ENCODE measurements around the gene CCBE1. TPM values are rescaled to one million over a fixed set of nuclear protein-coding genes. Genes with fewer than 3 reads are reported as not detected.

Gene CCBE1
- total RNA-seq, 2 experiments from 2014 or later, result not detected

- Mint-ChIP-seq H3K36me3 (ENCODE audit: low read depth) (no peaks in the 10 kb centered on the region), H3K27me3 (ENCODE audit: low read depth) (peaks cover 5% of the 10 kb centered on the region), H3K27ac (no peak overlapping the region), H3K9me3 (ENCODE audit: insufficient read depth) (no peaks in the 10 kb centered on the region), H3K4me1 (ENCODE audit: low read depth) (no peaks in the 10 kb centered on the region), H3K4me3 (no peak overlapping the region)
- ATAC-seq (no peak), DNase-seq (no peak)
- CTCF ChIA-PET, result interaction anchor here (0.6 to 3.1 kb wide), 9 partner anchors 12 to 364 kb away, joined by 3 to 34 read pairs (median 7); no protein-coding TSS in a partner anchor
- POLR2A ChIA-PET, result no interaction called here
Observed at GRCh38 chr18:59459369-59460071, 237.7 kb downstream of the CCBE1 start.

DNA sequence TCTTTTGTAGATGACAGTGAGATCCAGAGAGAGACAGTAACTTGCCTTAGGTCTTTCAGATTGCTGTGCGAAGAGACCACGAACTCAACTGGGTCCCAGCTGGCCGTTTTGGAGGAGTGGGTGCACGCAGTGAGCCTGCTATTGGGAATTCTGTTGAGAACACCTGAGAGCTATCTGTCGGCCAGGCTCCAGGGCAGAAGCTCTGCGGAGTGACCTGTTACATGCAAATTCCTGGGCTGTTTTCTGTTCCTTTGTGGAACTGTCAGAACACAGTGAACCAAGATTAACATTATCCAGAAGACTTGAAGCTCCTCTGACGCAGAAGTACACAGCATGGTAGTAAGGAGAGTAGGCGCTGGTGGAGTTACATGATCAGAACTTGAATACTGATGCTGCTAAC lies 238.6 kb downstream of the CCBE1 start:
- DNase-seq, result no peak
- no peak for ATAC-seq
- Mint-ChIP-seq H3K27ac (no peak overlapping the region), H3K36me3 (ENCODE audit: low read depth) (no peaks in the 10 kb centered on the region), H3K27me3 (ENCODE audit: low read depth) (peaks cover 5% of the 10 kb centered on the region), H3K9me3 (ENCODE audit: insufficient read depth) (no peaks in the 10 kb centered on the region), H3K4me1 (ENCODE audit: low read depth) (no peaks in the 10 kb centered on the region), H3K4me3 (no peak overlapping the region)
- ChIA-PET CTCF (interaction anchor here (0.6 to 3.1 kb wide), 8 partner anchors 11 to 365 kb away, joined by 3 to 34 read pairs (median 8); no protein-coding TSS in a partner anchor), POLR2A (interaction anchor here (0.5 kb wide), 1 partner anchor 96 kb away, joined by 3 read pairs; no protein-coding TSS in a partner anchor)

- no peak for ATAC-seq
- Mint-ChIP-seq H3K9me3 (ENCODE audit: insufficient read depth) (no peaks in the 10 kb centered on the region), H3K4me1 (ENCODE audit: low read depth) (no peaks in the 10 kb centered on the region)
Observed at GRCh38 chr18:59456657-59457056, 240.6 kb downstream of the CCBE1 start.

DNA sequence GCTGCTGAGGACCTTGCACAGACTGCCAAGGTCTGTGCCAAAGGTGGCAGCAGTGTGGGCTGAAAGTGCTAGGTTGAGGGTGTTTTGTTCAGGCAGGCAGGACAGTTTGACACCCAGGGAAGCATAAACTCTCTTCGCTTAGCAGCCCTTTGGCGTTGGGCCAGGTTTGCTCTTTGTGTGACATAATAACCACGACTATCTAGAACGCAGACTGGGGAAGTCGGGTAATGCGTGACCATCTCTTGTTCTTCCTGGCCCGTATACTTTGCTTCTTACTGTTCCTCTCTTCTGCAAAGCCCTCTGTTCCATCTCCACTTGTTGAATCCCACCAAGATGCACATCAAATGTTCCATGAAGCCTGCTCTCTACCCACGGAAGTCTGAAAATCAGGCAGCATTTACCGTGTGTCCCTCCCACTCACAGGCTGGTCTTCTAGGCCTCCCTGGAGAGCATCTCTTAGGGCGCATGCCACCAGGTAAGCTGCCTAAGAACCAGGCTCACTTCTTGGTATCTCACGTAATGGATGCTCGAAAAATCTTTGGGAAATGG lies 241.4 kb downstream of the CCBE1 start:
- Mint-ChIP-seq H3K36me3 (ENCODE audit: low read depth) (no peaks in the 10 kb centered on the region), H3K27ac (no peak overlapping the region), H3K9me3 (ENCODE audit: insufficient read depth) (no peaks in the 10 kb centered on the region), H3K27me3 (ENCODE audit: low read depth) (peaks cover 5% of the 10 kb centered on the region), H3K4me3 (no peak overlapping the region), H3K4me1 (ENCODE audit: low read depth) (no peaks in the 10 kb centered on the region)
- ChIA-PET CTCF (interaction anchor here (1.6 kb wide), 1 partner anchor 368 kb away, joined by 4 read pairs; no protein-coding TSS in a partner anchor), POLR2A (no interaction called here)
- ATAC-seq (no peak), DNase-seq (no peak)

More at GRCh38 chr18:59456657-59457056, 240.6 kb downstream of the CCBE1 start:
- ChIA-PET CTCF (interaction anchor here (1.6 kb wide), 1 partner anchor 367 kb away, joined by 4 read pairs; no protein-coding TSS in a partner anchor), POLR2A (no interaction called here)
- H3K27ac Mint-ChIP-seq, result no peak overlapping the region
- no peak overlapping the region for H3K4me3 Mint-ChIP-seq
- peaks cover 5% of the 10 kb centered on the region for H3K27me3 Mint-ChIP-seq (ENCODE audit: low read depth)
- no peaks in the 10 kb centered on the region for H3K36me3 Mint-ChIP-seq (ENCODE audit: low read depth)
- no peak for DNase-seq

- Mint-ChIP-seq H3K27ac (no peak overlapping the region), H3K4me1 (ENCODE audit: low read depth) (no peaks in the 10 kb centered on the region), H3K9me3 (ENCODE audit: insufficient read depth) (no peaks in the 10 kb centered on the region), H3K4me3 (no peak overlapping the region), H3K36me3 (ENCODE audit: low read depth) (no peaks in the 10 kb centered on the region), H3K27me3 (ENCODE audit: low read depth) (peaks cover 5% of the 10 kb centered on the region)
- CTCF ChIA-PET, result no interaction called here
- ATAC-seq, result no peak
- no peak for DNase-seq
- POLR2A ChIA-PET, result no interaction called here
Observed at GRCh38 chr18:59454909-59455727, 242.1 kb downstream of the CCBE1 start.

DNA sequence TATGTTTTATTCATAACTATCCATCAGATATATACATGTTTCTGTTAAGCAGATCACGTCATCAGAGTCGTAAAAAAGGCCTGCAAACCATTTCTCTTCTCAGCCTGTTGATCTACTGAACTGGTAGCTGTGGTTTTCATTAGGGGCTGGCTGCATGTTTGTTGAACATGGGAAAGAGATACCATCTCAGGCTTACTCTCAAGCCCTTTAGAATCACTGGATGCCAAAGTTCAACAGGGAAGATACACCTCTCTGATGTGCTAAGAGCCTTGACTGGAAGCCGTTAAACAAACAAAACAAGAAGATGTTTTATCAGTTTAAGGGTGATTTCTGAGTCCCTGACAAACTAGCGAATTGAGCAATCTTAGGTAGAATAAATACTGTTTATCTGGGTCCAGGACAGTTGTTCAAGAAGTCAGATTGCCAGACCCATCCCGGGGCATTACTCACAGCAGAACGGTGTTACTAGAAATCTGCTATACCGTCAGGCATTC lies 243.7 kb downstream of the CCBE1 start:
- CTCF ChIA-PET, result no interaction called here

DNA sequence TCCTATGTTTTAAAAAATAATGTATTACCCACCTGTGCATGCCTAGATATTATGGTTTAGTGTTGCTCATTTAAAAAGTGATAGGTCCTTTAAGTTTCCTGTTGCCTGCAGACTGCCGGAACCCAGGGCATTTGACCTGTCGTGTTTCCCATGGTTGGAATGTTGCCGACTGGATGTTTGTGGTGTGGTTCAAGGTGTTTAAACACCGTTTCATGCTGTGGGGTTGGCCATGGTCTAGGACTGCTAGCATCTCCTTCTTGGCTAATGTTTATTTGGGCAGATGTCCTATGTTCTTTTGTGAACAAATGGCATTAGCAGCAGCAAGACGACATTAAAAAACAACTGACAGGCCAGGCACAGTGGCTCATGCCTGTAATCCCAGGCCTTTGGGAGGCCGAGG lies 245.3 kb downstream of the CCBE1 start:
- Mint-ChIP-seq H3K4me1 (ENCODE audit: low read depth) (no peaks in the 10 kb centered on the region), H3K9me3 (ENCODE audit: insufficient read depth) (no peaks in the 10 kb centered on the region), H3K4me3 (no peak overlapping the region), H3K36me3 (ENCODE audit: low read depth) (no peaks in the 10 kb centered on the region), H3K27ac (no peak overlapping the region), H3K27me3 (ENCODE audit: low read depth) (peaks cover 2% of the 10 kb centered on the region)
- DNase-seq (no peak), ATAC-seq (no peak)
- ChIA-PET POLR2A (no interaction called here), CTCF (no interaction called here)

More for the DNA sequence above, 243.7 kb downstream of the CCBE1 start:
- Mint-ChIP-seq H3K36me3 (ENCODE audit: low read depth) (no peaks in the 10 kb centered on the region), H3K9me3 (ENCODE audit: insufficient read depth) (no peaks in the 10 kb centered on the region), H3K4me1 (ENCODE audit: low read depth) (no peaks in the 10 kb centered on the region), H3K27ac (no peak overlapping the region), H3K4me3 (no peak overlapping the region), H3K27me3 (ENCODE audit: low read depth) (peaks cover 5% of the 10 kb centered on the region)
- POLR2A ChIA-PET, result no interaction called here
- DNase-seq (no peak), ATAC-seq (no peak)

DNA sequence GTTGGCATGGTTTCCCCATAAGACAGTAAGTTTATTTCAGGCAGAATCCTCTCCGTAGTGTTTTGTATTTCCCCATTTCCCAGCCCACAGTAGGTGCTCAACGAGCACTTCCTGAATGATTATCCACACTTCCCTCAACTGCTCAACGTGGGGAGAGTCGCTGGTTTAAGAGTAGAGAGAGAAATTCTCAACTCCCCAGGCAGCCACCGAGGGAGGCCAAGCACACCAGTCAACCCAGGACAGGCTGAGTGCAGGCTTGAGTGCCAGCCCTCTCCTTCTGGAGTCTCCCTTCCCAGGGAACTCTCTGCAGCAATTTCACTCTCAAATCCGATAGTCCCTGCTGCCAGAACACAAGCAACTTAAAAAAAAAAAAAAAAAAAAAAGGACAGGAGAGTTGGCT lies 246.2 kb downstream of the CCBE1 start:
- POLR2A ChIA-PET, result no interaction called here
- CTCF ChIA-PET, result no interaction called here
- Mint-ChIP-seq H3K36me3 (ENCODE audit: low read depth) (no peaks in the 10 kb centered on the region), H3K27me3 (ENCODE audit: low read depth) (peaks cover 2% of the 10 kb centered on the region), H3K4me1 (ENCODE audit: low read depth) (no peaks in the 10 kb centered on the region), H3K4me3 (no peak overlapping the region), H3K9me3 (ENCODE audit: insufficient read depth) (no peaks in the 10 kb centered on the region), H3K27ac (no peak overlapping the region)
- ATAC-seq (no peak), DNase-seq (no peak)

- DNase-seq, result no peak
Observed at GRCh38 chr18:59448546-59448945, 248.7 kb downstream of the CCBE1 start.

GRCh38 chr18:59446012-59446411 lies 251.2 kb downstream of the CCBE1 start:
- Mint-ChIP-seq H3K27me3 (ENCODE audit: low read depth) (no peaks in the 10 kb centered on the region), H3K4me1 (ENCODE audit: low read depth) (no peaks in the 10 kb centered on the region), H3K27ac (no peak overlapping the region), H3K9me3 (ENCODE audit: insufficient read depth) (no peaks in the 10 kb centered on the region), H3K36me3 (ENCODE audit: low read depth) (no peaks in the 10 kb centered on the region), H3K4me3 (no peak overlapping the region)
- ChIA-PET POLR2A (interaction anchor here (0.8 kb wide), 1 partner anchor 813 kb away, joined by 3 read pairs; no protein-coding TSS in a partner anchor), CTCF (no interaction called here)
- no peak for DNase-seq
- ATAC-seq, result no peak

More at GRCh38 chr18:59448546-59448945, 248.7 kb downstream of the CCBE1 start:
- H3K4me3 Mint-ChIP-seq, result no peak overlapping the region
- ChIA-PET CTCF (interaction anchor here (2.0 kb wide), 1 partner anchor 11 kb away, joined by 10 read pairs; no protein-coding TSS in a partner anchor), POLR2A (no interaction called here)
- no peaks in the 10 kb centered on the region for H3K27me3 Mint-ChIP-seq (ENCODE audit: low read depth)
- H3K27ac Mint-ChIP-seq, result no peak overlapping the region
- H3K9me3 Mint-ChIP-seq (ENCODE audit: insufficient read depth), result no peaks in the 10 kb centered on the region
- no peak for ATAC-seq
- H3K36me3 Mint-ChIP-seq (ENCODE audit: low read depth), result no peaks in the 10 kb centered on the region
- H3K4me1 Mint-ChIP-seq (ENCODE audit: low read depth), result no peaks in the 10 kb centered on the region

DNA sequence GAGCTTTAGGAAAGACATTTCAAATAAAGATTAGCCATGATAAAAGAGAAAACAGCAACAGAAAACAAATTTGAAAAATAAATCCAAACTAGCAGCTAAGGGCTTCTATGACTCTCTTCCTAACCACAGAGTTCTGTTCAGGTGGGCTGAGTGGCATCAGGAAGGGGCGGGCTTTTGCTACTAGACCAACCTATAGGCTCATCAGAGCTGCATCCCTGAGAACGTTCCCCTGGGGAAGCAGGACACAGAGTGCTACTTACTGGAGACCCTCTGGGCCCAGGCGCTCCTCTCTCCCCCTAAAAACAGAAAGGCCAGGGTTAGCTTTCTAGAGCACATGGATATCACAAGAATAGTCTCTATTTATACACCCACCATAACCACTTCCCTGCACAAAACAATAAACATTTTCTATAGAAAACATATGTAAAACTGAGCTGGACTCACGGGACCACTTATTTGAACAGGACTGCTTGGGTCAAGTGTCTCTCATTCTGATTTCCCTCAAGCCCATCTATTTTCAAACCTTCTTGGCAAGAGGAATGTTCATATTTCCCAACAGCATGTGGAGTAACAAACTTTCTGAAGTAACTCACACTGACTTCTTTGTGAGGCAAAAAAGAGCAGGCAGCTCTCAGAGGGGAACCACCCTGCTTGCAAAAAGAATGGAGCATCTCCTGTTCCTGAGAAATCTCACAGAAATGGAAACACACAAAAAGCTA lies 259.2 kb downstream of the CCBE1 start:
- no peak overlapping the region for H3K4me3 Mint-ChIP-seq
- H3K36me3 Mint-ChIP-seq (ENCODE audit: low read depth), result no peaks in the 10 kb centered on the region
- no peak for ATAC-seq
- no peaks in the 10 kb centered on the region for H3K9me3 Mint-ChIP-seq (ENCODE audit: insufficient read depth)
- no peak for DNase-seq
- H3K27ac Mint-ChIP-seq, result no peak overlapping the region
- H3K4me1 Mint-ChIP-seq (ENCODE audit: low read depth), result no peaks in the 10 kb centered on the region
- no peaks in the 10 kb centered on the region for H3K27me3 Mint-ChIP-seq (ENCODE audit: low read depth)
- POLR2A ChIA-PET, result no interaction called here
- CTCF ChIA-PET, result interaction anchor here (1.1 kb wide), 1 partner anchor 21 kb away, joined by 3 read pairs; no protein-coding TSS in a partner anchor
